GM12878 (cell line): ENCODE data around the gene HNF4A. TPM values are rescaled to one million over a fixed set of nuclear protein-coding genes. Genes with fewer than 3 reads are reported as not detected.

Experiments
- ATAC-seq: fragments of 200-7000 bp; cut with Tn5 transposase; 3 replicates; pipeline ENCODE4 v1.9.1; 2020; ENCODE audit warnings: mild to moderate bottlenecking, moderate library complexity
- BruUV-seq: library from RNA; stranded (reverse); fragments of 400-500 nt; replicated peaks from 2 replicates; lab custom pipeline; 2021; lab: Mats Ljungman, UMichigan
- CTCF ChIA-PET: fragments of 300-600 bp; sonication (Branson Sonifier 250); formaldehyde crosslinking; extraction: SDS; loops from one replicate; lab custom pipeline; 2021; ENCODE audit warnings: inconsistent platforms; lab: Yijun Ruan, JAX
- POLR2A ChIA-PET: fragments of 350-600 bp; formaldehyde crosslinking; extraction: SDS; loops from one replicate; lab custom pipeline; 2021; ENCODE audit warnings: inconsistent platforms; lab: Charles Lee
- RAD21 ChIA-PET: fragments of 300-600 bp; sonication (Branson Sonifier 250); formaldehyde crosslinking; loops from one replicate; lab custom pipeline; 2023; ENCODE audit warnings: antibody characterized with exemption; ENCODE audit not compliant: unreplicated experiment; lab: Charles Lee
- SMC1A ChIA-PET: fragments of 300-600 bp; sonication (Branson Sonifier 250); formaldehyde crosslinking; loops from one replicate; lab custom pipeline; 2023; ENCODE audit not compliant: unreplicated experiment, uncharacterized antibody; lab: Charles Lee
- DNase-seq: peaks from one replicate; pipeline ENCODE4 v3.0.0-alpha.2; 2011; ENCODE audit warnings: low read depth, low spot score
- FAIRE-seq: peaks from 3 replicates; lab custom pipeline; 2011; peaks lifted over from hg19 to GRCh38; lab: Jason Lieb, UNC
- H2AFZ ChIP-seq: 2 replicates; pipeline ENCODE4 v1.6.0; 2011; ENCODE audit warnings: low read depth, low read length, control low read depth; ENCODE audit not compliant: control insufficient read depth
- H3K27ac ChIP-seq: 2 replicates; pipeline ENCODE4 v1.5.1; 2011; ENCODE audit warnings: control low read depth; ENCODE audit not compliant: control insufficient read depth, insufficient read depth
- H3K27me3 ChIP-seq, 2 experiments: replicated peaks in 1 of 2; 2 replicates each; pipeline versions ENCODE4 v1.6.0 to v1.6.1; 2011; ENCODE audit warnings: low read length in 1 of 2; ENCODE audit not compliant: control insufficient read depth in 2 of 2, insufficient read depth in 2 of 2
- H3K36me3 ChIP-seq, 2 experiments: 2 replicates each; pipeline ENCODE4 v1.5.1; 2011; ENCODE audit warnings: low read length in 1 of 2; ENCODE audit not compliant: control insufficient read depth in 2 of 2, insufficient read depth in 2 of 2
- H3K4me1 ChIP-seq: 2 replicates; pipeline ENCODE4 v1.6.1; 2011; ENCODE audit warnings: mild to moderate bottlenecking, low read length, moderate library complexity, mixed read lengths; ENCODE audit not compliant: control insufficient read depth, insufficient read depth
- H3K4me2 ChIP-seq: 2 replicates; pipeline ENCODE4 v1.6.0; 2011; ENCODE audit warnings: control low read depth; ENCODE audit not compliant: control insufficient read depth, insufficient read depth
- H3K4me3 ChIP-seq: fragments of 200-600 bp; sonication (generic); 2 replicates; pipeline ENCODE4 v1.5.1; 2016
- H3K79me2 ChIP-seq: 2 replicates; pipeline ENCODE4 v1.6.0; 2011; ENCODE audit warnings: low read length; ENCODE audit not compliant: control insufficient read depth, insufficient read depth
- H3K9ac ChIP-seq: 2 replicates; pipeline ENCODE4 v1.8.0; 2011; ENCODE audit warnings: low read length, control low read depth, mixed read lengths; ENCODE audit not compliant: control insufficient read depth, insufficient read depth
- H3K9me3 ChIP-seq: replicated peaks from 3 replicates; pipeline ENCODE4 v1.5.1; 2011; ENCODE audit warnings: mild to moderate bottlenecking, low read length; ENCODE audit not compliant: control insufficient read depth, insufficient read depth
- H4K20me1 ChIP-seq: 2 replicates; pipeline ENCODE4 v1.6.0; 2011; ENCODE audit not compliant: control insufficient read depth, insufficient read depth
- ETV6 ChIP-seq, 2 experiments: fragments of 450-650 bp in 1 of 2; IDR thresholded peaks in 1 of 2; conservative IDR thresholded peaks in 1 of 2; 2 replicates each; pipeline ENCODE4 v1.6.1; 2014; ENCODE audit warnings: antibody characterized with exemption in 1 of 2, borderline replicate concordance in 1 of 2, low read depth in 1 of 2, mild to moderate bottlenecking in 1 of 2, moderate library complexity in 1 of 2
- FOXK2 ChIP-seq: fragments of 450-650 bp; IDR thresholded peaks from 2 replicates; pipeline ENCODE4 v1.6.1; 2017; ENCODE audit warnings: mild to moderate bottlenecking, moderate library complexity
- GATAD2B ChIP-seq: fragments of 450-650 bp; conservative IDR thresholded peaks from 2 replicates; pipeline ENCODE4 v1.6.1; 2017; ENCODE audit warnings: low read depth, mild to moderate bottlenecking, moderate library complexity
- LARP7 ChIP-seq: fragments of 450-650 bp; IDR thresholded peaks from 2 replicates; pipeline ENCODE4 v1.6.1; 2017; ENCODE audit warnings: mild to moderate bottlenecking
- MEF2B ChIP-seq: fragments of 450-650 bp; IDR thresholded peaks from 2 replicates; pipeline ENCODE4 v1.6.1; 2018; ENCODE audit warnings: mild to moderate bottlenecking, moderate library complexity; ENCODE audit not compliant: partially characterized antibody, poor library complexity, severe bottlenecking
- ZNF24 ChIP-seq: fragments of 450-650 bp; IDR thresholded peaks from 2 replicates; pipeline ENCODE4 v1.6.1; 2017; ENCODE audit warnings: antibody characterized with exemption, mild to moderate bottlenecking
- WGBS: methylation state at CpG from one replicate; pipeline ENCODE4 v1.1.6; 2016; ENCODE audit warnings: low lambda C conversion rate; ENCODE audit not compliant: insufficient replicate concordance, insufficient coverage; ENCODE audit errors: missing lambda C conversion rate; 5-methylcytosine and 5-hydroxymethylcytosine counted together
- in situ Hi-C: fragments of 300-500 bp; cut with MboI; formaldehyde crosslinking; loops from 9 replicates; pipeline ENCODE4 v1.14.3; 2018; ENCODE audit warnings: mixed read lengths
- intact Hi-C: fragments of 100-400 bp; cut with micrococcal nuclease; formaldehyde crosslinking; loops from one replicate; pipeline ENCODE4 v1.14.2; 2022; ENCODE audit not compliant: unreplicated experiment
- polyA plus RNA-seq, 11 experiments: library from polyadenylated mRNA; depleted of rRNA in 4 of 11; unstranded in 6 of 11; stranded (reverse) in 5 of 11; fragments of >200 nt; fragmentation: Nextera tagmentation in 4 of 11; fragmentation: Illumina TruSeq in 1 of 11; extraction: Ambion mirVana in 4 of 11; extraction: Trizol in 1 of 11; gene quantifications; 1 replicate in 1 of 11; 2 replicates in 10 of 11; pipeline versions ENCODE4 v1.2.1 to v1.2.3, GENCODE V29; 2011 to 2016; ENCODE audit warnings: inconsistent platforms in 2 of 11, missing spikeins in 2 of 11, low read depth in 1 of 11
- total RNA-seq, 4 experiments: library from RNA; depleted of rRNA in 3 of 4; stranded (reverse); fragments of >200 nt in 3 of 4; fragmentation: Illumina TruSeq in 1 of 4; extraction: Trizol in 1 of 4; gene quantifications; 2 replicates each; pipeline versions ENCODE4 v1.2.1 to v1.2.3, GENCODE V29; 2013 to 2021

The HNF4A gene
- total and polyA plus RNA-seq, 10 of the 15 experiments (the other 5 are each of a cell fraction or from before 2014, with no cell fraction given), result 0.21 TPM; not detected in 9

GRCh38 chr20:44392776-44393607, 37.5 kb downstream of the HNF4A start:
- Histone ChIP-seq H2AFZ (no peak overlapping the region), H3K4me1 (no peaks in the 10 kb centered on the region), H3K4me3 (no peak overlapping the region), H3K27me3 (peaks cover 1 to 8% of the 10 kb centered on the region in 2 experiments; a peak in 3 of 4 replicates), H3K36me3 (no peaks in the 10 kb centered on the region), H3K27ac (no peak overlapping the region), H3K4me2 (no peak overlapping the region), H3K79me2 (no peaks in the 10 kb centered on the region), H3K9ac (no peak overlapping the region), H3K9me3 (no peaks in the 10 kb centered on the region), H4K20me1 (no peaks in the 10 kb centered on the region)
- BruUV-seq, result no TSS peak
- TF ChIP-seq FOXK2 (peak; percentile 11; the same call in 1 of the 2 replicates), GATAD2B (no peak)
- ChIA-PET CTCF (interaction anchor here (1.5 to 2.1 kb wide), 2 partner anchors 217 to 290 kb away, joined by 3 to 4 read pairs; no protein-coding TSS in a partner anchor), RAD21 (no interaction called here), SMC1A (no interaction called here), POLR2A (no interaction called here)
- intact Hi-C loops (no loop called here), in situ Hi-C loops (no loop called here)
- ATAC-seq (no peak), DNase-seq (no peak), FAIRE-seq (no peak)
- WGBS, result 0% methylated on average over 5 of the region's 5 CpGs

- no TSS peak for BruUV-seq
- in situ Hi-C loops, result no loop called here
- H3K36me3 ChIP-seq, result no peaks in the 10 kb centered on the region
- H3K4me3 ChIP-seq, result no peak overlapping the region
- no peaks in the 10 kb centered on the region for H3K4me1 ChIP-seq
- ChIA-PET RAD21 (no interaction called here), CTCF (interaction anchor here (0.6 to 2.1 kb wide), 3 partner anchors 16 to 290 kb away, joined by 3 to 4 read pairs (median 3); no protein-coding TSS in a partner anchor), POLR2A (no interaction called here), SMC1A (no interaction called here)
- H3K79me2 ChIP-seq, result no peaks in the 10 kb centered on the region
- ATAC-seq, result no peak
- no peak for FAIRE-seq
- H3K27me3 ChIP-seq, result peaks cover 1 to 8% of the 10 kb centered on the region in 2 experiments; a peak in 3 of 4 replicates
- no peak overlapping the region for H2AFZ ChIP-seq
- no peak overlapping the region for H3K9ac ChIP-seq
- intact Hi-C loops, result no loop called here
- no peak overlapping the region for H3K4me2 ChIP-seq
- H4K20me1 ChIP-seq, result no peaks in the 10 kb centered on the region
- TF ChIP-seq MEF2B (no peak), ETV6 (conservative IDR thresholded peaks at IDR 0.05 in 1 of 2, IDR thresholded peaks at IDR 0.05 in 1 of 2; ENCODE audit: borderline replicate concordance in 1 of 2, low read depth in 1 of 2) (no peak), LARP7 (no peak), ZNF24 (no peak)
- WGBS, result 30% methylated on average over 9 of the region's 9 CpGs
- no peaks in the 10 kb centered on the region for H3K9me3 ChIP-seq
- no peak overlapping the region for H3K27ac ChIP-seq
- DNase-seq, result no peak
These were observed 38.3 kb downstream of the HNF4A start for GRCh38 chr20:44393608-44394451.
